IMR-90 (cell line): ENCODE results near the gene KCNG4. TPM values are rescaled to one million over a fixed set of nuclear protein-coding genes. Genes with fewer than 3 reads are reported as not detected.

ENCODE experiments used
- ATAC-seq: fragments of 200-7000 bp; cut with Tn5 transposase; 2 replicates; pipeline ENCODE4 v1.9.1; 2020; ENCODE audit warnings: low read depth, mild to moderate bottlenecking, moderate library complexity
- BruUV-seq: library from RNA; stranded (reverse); fragments of 400-500 nt; replicated peaks from 2 replicates; lab custom pipeline; 2021; lab: Mats Ljungman, UMichigan
- CTCF ChIA-PET: fragments of 300-600 bp; formaldehyde crosslinking; extraction: SDS; loops from one replicate; lab custom pipeline; 2021; ENCODE audit warnings: antibody characterized with exemption; lab: Yijun Ruan, JAX
- POLR2A ChIA-PET: fragments of 300-600 bp; sonication (Branson Sonifier 250); formaldehyde crosslinking; loops from one replicate; lab custom pipeline; 2022; ENCODE audit warnings: antibody characterized with exemption; ENCODE audit not compliant: unreplicated experiment; lab: Charles Lee
- DNase-seq: peaks from one replicate; pipeline ENCODE4 v3.0.0; 2013
- H2AFZ ChIP-seq: replicated peaks from 2 replicates; pipeline ENCODE3; 2013; ENCODE audit warnings: low read length, mild to moderate bottlenecking; ENCODE audit not compliant: poor library complexity
- H2AK5ac ChIP-seq: 2 replicates; pipeline ENCODE4 v1.6.1; 2013; ENCODE audit warnings: low read depth, low read length, inconsistent platforms
- H2AK9ac ChIP-seq: replicated peaks from 2 replicates; pipeline ENCODE3; 2013; ENCODE audit warnings: mild to moderate bottlenecking, low read depth, low read length, moderate library complexity; ENCODE audit not compliant: poor library complexity
- H2BK120ac ChIP-seq: 2 replicates; pipeline ENCODE4 v1.6.1; 2013; ENCODE audit warnings: low read depth, low read length, inconsistent platforms
- H2BK15ac ChIP-seq: 3 replicates; pipeline ENCODE4 v1.6.1; 2013; ENCODE audit warnings: low read depth, low read length, inconsistent platforms
- H2BK20ac ChIP-seq: 2 replicates; pipeline ENCODE4 v1.6.1; 2013; ENCODE audit warnings: low read depth, mild to moderate bottlenecking, inconsistent platforms, low read length, moderate library complexity
- H2BK5ac ChIP-seq: 2 replicates; pipeline ENCODE4 v1.6.1; 2013; ENCODE audit warnings: mild to moderate bottlenecking, low read depth, low read length, inconsistent platforms; ENCODE audit not compliant: poor library complexity, severe bottlenecking
- H3K14ac ChIP-seq: replicated peaks from 2 replicates; pipeline ENCODE4 v1.6.1; 2013; ENCODE audit warnings: low read depth, low read length, inconsistent platforms
- H3K18ac ChIP-seq: 2 replicates; pipeline ENCODE4 v1.6.1; 2013; ENCODE audit warnings: low read depth, low read length, control low read depth
- H3K23ac ChIP-seq: 2 replicates; pipeline ENCODE4 v1.6.1; 2013; ENCODE audit warnings: low read depth, low read length, inconsistent platforms
- H3K27ac ChIP-seq: 2 replicates; pipeline ENCODE4 v1.5.1; 2013; ENCODE audit warnings: mild to moderate bottlenecking, control low read depth, low read length; ENCODE audit not compliant: insufficient read depth
- H3K27me3 ChIP-seq: 2 replicates; pipeline ENCODE4 v1.6.1; 2013; ENCODE audit warnings: low read length; ENCODE audit not compliant: control insufficient read depth, insufficient read depth
- H3K36me3 ChIP-seq: 2 replicates; pipeline ENCODE4 v1.6.1; 2013; ENCODE audit warnings: low read length, mixed read lengths; ENCODE audit not compliant: control insufficient read depth, insufficient read depth
- H3K4ac ChIP-seq: 2 replicates; pipeline ENCODE4 v1.6.1; 2013; ENCODE audit warnings: low read depth, low read length, inconsistent platforms
- H3K4me1 ChIP-seq: 2 replicates; pipeline ENCODE4 v1.6.1; 2013; ENCODE audit warnings: low read length, mixed read lengths; ENCODE audit not compliant: control insufficient read depth, insufficient read depth
- H3K4me2 ChIP-seq: 2 replicates; pipeline ENCODE4 v1.6.1; 2013; ENCODE audit warnings: low read depth, mild to moderate bottlenecking, control low read depth, low read length, moderate library complexity
- H3K4me3 ChIP-seq: 2 replicates; pipeline ENCODE4 v1.5.1; 2013; ENCODE audit warnings: low read depth, mild to moderate bottlenecking, control low read depth, low read length, moderate library complexity; ENCODE audit not compliant: insufficient read depth
- H3K56ac ChIP-seq: 2 replicates; pipeline ENCODE4 v1.6.1; 2013; ENCODE audit warnings: low read length, inconsistent platforms; ENCODE audit not compliant: insufficient read depth; ENCODE audit errors: extremely low read depth
- H3K79me1 ChIP-seq, 2 experiments: 2 replicates each; pipeline ENCODE4 v1.6.1; 2013; ENCODE audit warnings: low read length in 2 of 2, inconsistent platforms in 1 of 2, low read depth in 1 of 2
- H3K9ac ChIP-seq: 2 replicates; pipeline ENCODE4 v1.6.1; 2013; ENCODE audit warnings: low read depth, low read length, control low read depth
- H3K9me1 ChIP-seq: 2 replicates; pipeline ENCODE4 v1.6.1; 2013; ENCODE audit warnings: low read length, inconsistent platforms; ENCODE audit not compliant: insufficient read depth
- H3K9me3 ChIP-seq: 2 replicates; pipeline ENCODE4 v1.6.1; 2013; ENCODE audit warnings: low read length; ENCODE audit not compliant: control insufficient read depth, insufficient read depth
- H4K20me1 ChIP-seq: 2 replicates; pipeline ENCODE4 v1.6.1; 2013; ENCODE audit warnings: low read length, inconsistent platforms; ENCODE audit not compliant: insufficient read depth
- H4K5ac ChIP-seq: 2 replicates; pipeline ENCODE4 v1.6.1; 2013; ENCODE audit warnings: mild to moderate bottlenecking, low read depth, low read length, control low read depth
- H4K8ac ChIP-seq, 2 experiments: 2 replicates each; pipeline ENCODE4 v1.6.1; 2013; ENCODE audit warnings: low read depth in 2 of 2, low read length in 2 of 2, control low read depth in 1 of 2, inconsistent platforms in 1 of 2
- H4K91ac ChIP-seq: 2 replicates; pipeline ENCODE4 v1.6.1; 2013; ENCODE audit warnings: low read depth, low read length, inconsistent platforms; ENCODE audit not compliant: insufficient read depth
- MAFK ChIP-seq: IDR thresholded peaks from 2 replicates; pipeline ENCODE4 v1.6.1; 2012; ENCODE audit warnings: low read depth, low read length, improper control_type of control experiment
- RCOR1 ChIP-seq: IDR thresholded peaks from 2 replicates; pipeline ENCODE4 v1.6.1; 2012; ENCODE audit warnings: mild to moderate bottlenecking, low read length, improper control_type of control experiment; ENCODE audit not compliant: insufficient replicate concordance
- WGBS, 2 experiments: methylation state at CpG; one replicate each; pipeline versions ENCODE4 v1.1.5 to v1.1.7; 2013; ENCODE audit warnings: missing lambda C conversion rate in 2 of 2; ENCODE audit not compliant: insufficient read length in 1 of 2; ENCODE audit errors: extremely low coverage in 2 of 2; 5-methylcytosine and 5-hydroxymethylcytosine counted together
- dilution Hi-C: fragments of 300-500 bp; cut with HindIII; formaldehyde crosslinking; loops from one replicate; pipeline ENCODE4 v1.14.3; 2018; ENCODE audit warnings: low sequenced_read_pairs; ENCODE audit not compliant: unreplicated experiment
- in situ Hi-C: fragments of 300-500 bp; cut with MboI; formaldehyde crosslinking; loops from 3 replicates; pipeline ENCODE4 v1.14.3; 2019; ENCODE audit warnings: low sequenced_read_pairs, inconsistent platforms, mixed read lengths
- intact Hi-C: fragments of 100-400 bp; cut with micrococcal nuclease; formaldehyde crosslinking; loops from 2 replicates; pipeline ENCODE4 v1.10.0; 2022
- polyA plus RNA-seq, 3 experiments: library from polyadenylated mRNA; depleted of rRNA; stranded (reverse); fragments of >200 nt; gene quantifications; 2 replicates each; pipeline ENCODE4 v1.2.3, GENCODE V29; 2012; ENCODE audit warnings: low replicate concordance in 1 of 3
- total RNA-seq: library from RNA; depleted of rRNA; stranded (reverse); fragments of >200 nt; gene quantifications from 2 replicates; pipeline ENCODE4 v1.2.3, GENCODE V29; 2012
- TF ChIP-seq, protein P1 (sequence below): fragments of 150-350 bp; IDR thresholded peaks from 2 replicates; pipeline ENCODE4 v1.6.1; 2016; ENCODE audit warnings: low read depth, mild to moderate bottlenecking, low read length, moderate library complexity, borderline replicate concordance
- TF ChIP-seq, protein P2 (sequence below): fragments of 150-350 bp; IDR thresholded peaks from 2 replicates; pipeline ENCODE4 v1.6.1; 2017; ENCODE audit warnings: mild to moderate bottlenecking, antibody characterized with exemption, low read length, low read depth

Gene KCNG4
- total and polyA plus RNA-seq, 2 of the 4 experiments (the other 2 are of a cell fraction), result not detected

DNA sequence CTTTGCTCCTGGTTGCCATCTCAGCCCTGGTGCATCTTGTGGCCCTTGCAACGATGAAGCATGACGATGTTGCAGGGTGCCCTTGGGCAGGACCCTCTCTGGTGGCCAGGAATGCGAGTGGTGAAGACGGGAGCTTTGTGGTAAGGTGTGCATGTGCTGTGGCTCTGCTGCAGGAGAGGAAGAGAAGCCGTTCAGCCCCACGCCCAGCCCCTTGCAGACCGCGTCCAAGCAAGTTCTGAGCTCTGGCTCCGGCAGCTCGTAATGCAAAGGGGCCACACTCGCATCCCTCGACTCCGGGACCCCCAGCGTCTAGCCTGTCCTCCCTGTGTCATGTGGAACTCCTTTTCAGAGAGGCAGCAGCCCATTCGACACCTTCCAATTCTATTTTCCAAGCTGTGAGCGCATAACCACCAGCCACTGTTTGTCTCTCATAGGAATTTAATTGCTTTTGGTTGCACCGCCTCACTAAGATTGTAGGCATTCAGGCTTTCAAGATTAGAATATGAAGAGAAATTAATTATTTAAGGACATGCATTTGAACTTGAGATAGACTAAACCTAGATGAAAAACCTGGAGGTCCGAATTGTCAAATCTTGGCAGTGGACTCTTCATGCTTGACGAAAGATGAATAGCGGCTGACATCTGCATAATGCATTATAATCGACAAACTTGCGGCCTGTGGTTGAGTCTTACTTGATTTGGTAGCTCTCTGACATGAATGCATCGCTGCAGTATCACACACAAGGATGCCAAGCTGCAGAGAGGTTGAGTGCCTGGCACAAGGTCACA, 21.1 kb upstream of the KCNG4 start:
- Histone ChIP-seq H3K4me2 (no peak overlapping the region), H3K4ac (no peak overlapping the region), H3K4me1 (no peaks in the 10 kb centered on the region), H3K9me1 (no peaks in the 10 kb centered on the region), H3K14ac (no peak overlapping the region), H3K56ac (no peak overlapping the region), H3K79me1 (no peaks in the 10 kb centered on the region), H4K91ac (no peak overlapping the region), H3K23ac (no peak overlapping the region), H2BK5ac (no peak overlapping the region), H4K20me1 (no peaks in the 10 kb centered on the region), H2BK20ac (no peak overlapping the region), H3K9ac (no peak overlapping the region), H3K27ac (no peak overlapping the region), H3K4me3 (no peak overlapping the region), H3K9me3 (peaks cover 5% of the 10 kb centered on the region; the same call in 1 of the 2 replicates), H3K36me3 (no peaks in the 10 kb centered on the region), H2AFZ (no peak overlapping the region), H3K18ac (no peak overlapping the region), H4K5ac (no peak overlapping the region), H3K27me3 (peaks cover 34% of the 10 kb centered on the region), H2AK5ac (no peak overlapping the region), H2AK9ac (no peak overlapping the region), H2BK15ac (no peak overlapping the region), H4K8ac (no peak overlapping the region), H2BK120ac (no peak overlapping the region)
- DNase-seq (no peak), ATAC-seq (no peak)
- ChIA-PET CTCF (no interaction called here), POLR2A (no interaction called here)
- intact Hi-C loops (no loop called here), in situ Hi-C loops (no loop called here), dilution Hi-C loops (no loop called here)
- TF ChIP-seq MAFK (no peak), RCOR1 (no peak)
- TF ChIP-seq, protein P1, sequence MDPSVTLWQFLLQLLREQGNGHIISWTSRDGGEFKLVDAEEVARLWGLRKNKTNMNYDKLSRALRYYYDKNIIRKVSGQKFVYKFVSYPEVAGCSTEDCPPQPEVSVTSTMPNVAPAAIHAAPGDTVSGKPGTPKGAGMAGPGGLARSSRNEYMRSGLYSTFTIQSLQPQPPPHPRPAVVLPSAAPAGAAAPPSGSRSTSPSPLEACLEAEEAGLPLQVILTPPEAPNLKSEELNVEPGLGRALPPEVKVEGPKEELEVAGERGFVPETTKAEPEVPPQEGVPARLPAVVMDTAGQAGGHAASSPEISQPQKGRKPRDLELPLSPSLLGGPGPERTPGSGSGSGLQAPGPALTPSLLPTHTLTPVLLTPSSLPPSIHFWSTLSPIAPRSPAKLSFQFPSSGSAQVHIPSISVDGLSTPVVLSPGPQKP, result no peak
- TF ChIP-seq, protein P2, sequence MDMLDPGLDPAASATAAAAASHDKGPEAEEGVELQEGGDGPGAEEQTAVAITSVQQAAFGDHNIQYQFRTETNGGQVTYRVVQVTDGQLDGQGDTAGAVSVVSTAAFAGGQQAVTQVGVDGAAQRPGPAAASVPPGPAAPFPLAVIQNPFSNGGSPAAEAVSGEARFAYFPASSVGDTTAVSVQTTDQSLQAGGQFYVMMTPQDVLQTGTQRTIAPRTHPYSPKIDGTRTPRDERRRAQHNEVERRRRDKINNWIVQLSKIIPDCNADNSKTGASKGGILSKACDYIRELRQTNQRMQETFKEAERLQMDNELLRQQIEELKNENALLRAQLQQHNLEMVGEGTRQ, result no peak
- no TSS peak for BruUV-seq
- WGBS, 2 experiments, result 73% methylated on average over 19 of the region's 23 CpGs; no CpG with 5 or more reads in 1 of the 2 experiments
